Measurements from ENCODE around the gene HSPB7.

HSPB7 gene

GRCh38 chr1:16048573-16049189 lies 30.8 kb upstream of the HSPB7 start:
- CTCF ChIA-PET = interaction anchor here (0.6 kb wide), 1 partner anchor 77 kb away, joined by 3 read pairs; no protein-coding TSS in a partner anchor
- POLR2A ChIA-PET = interaction anchor here (0.6 kb wide), 1 partner anchor 347 kb away, joined by 3 read pairs; no protein-coding TSS in a partner anchor
- Histone ChIP-seq H3K4me3 (ENCODE audit: low read depth, low read length) (peak overlapping the region; percentile 14), H3K4me1 (ENCODE audit: control insufficient read depth, insufficient read depth, low read length) (no peaks in the 10 kb centered on the region), H3K36me3 (ENCODE audit: control insufficient read depth in 2 of 2, insufficient read depth in 1 of 2, low read length in 2 of 2) (no peaks in the 10 kb centered on the region), H3K27ac (ENCODE audit: extremely low read depth, low read depth, low read length) (no peak overlapping the region), H3K9me3 (ENCODE audit: control insufficient read depth, insufficient read depth, low read depth, low read length) (no peaks in the 10 kb centered on the region)
- TF ChIP-seq SCRT1 (tag by site-specific recombination; IDR thresholded peaks at IDR 0.05; ENCODE audit: borderline replicate concordance) (0 out of 2 replicates have a peak, but pooled peaks have one; percentile 13), SP2 (tag by site-specific recombination; IDR thresholded peaks at IDR 0.05) (peak; percentile 55; the same call in 1 of the 2 replicates), ZEB2 (tag by site-specific recombination; IDR thresholded peaks at IDR 0.05) (0 out of 2 replicates have a peak, but pooled peaks have one; percentile 16), KLF10 (tag by site-specific recombination; IDR thresholded peaks at IDR 0.05) (peak; percentile 80), ZNF341 (tag by site-specific recombination; IDR thresholded peaks at IDR 0.05; ENCODE audit: low read depth) (peak; percentile 74), OSR2 (tag by site-specific recombination; IDR thresholded peaks at IDR 0.05) (no peak), KLF1 (tag by site-specific recombination; IDR thresholded peaks at IDR 0.05) (peak; percentile 66), REST (tag by site-specific recombination; IDR thresholded peaks at IDR 0.05) (no peak), ZFP41 (tag by site-specific recombination; IDR thresholded peaks at IDR 0.05; ENCODE audit: borderline replicate concordance) (no peak), KLF9 (tag by site-specific recombination; IDR thresholded peaks at IDR 0.05; ENCODE audit: low read depth) (peak; percentile 44; the same call in 1 of the 2 replicates), SP3 (tag by site-specific recombination; IDR thresholded peaks at IDR 0.05) (peak; percentile 54; the same call in 1 of the 2 replicates), ZBTB8A (tag by site-specific recombination; IDR thresholded peaks at IDR 0.05) (peak; percentile 65), ZNF311 (tag by site-specific recombination; IDR thresholded peaks at IDR 0.05; ENCODE audit: borderline replicate concordance) (no peak), ZNF692 (tag by site-specific recombination; IDR thresholded peaks at IDR 0.05) (peak; percentile 31; the same call in 1 of the 2 replicates), GLIS1 (tag by site-specific recombination; IDR thresholded peaks at IDR 0.05) (peak; percentile 36; the same call in 1 of the 2 replicates), ZNF639 (tag by site-specific recombination; IDR thresholded peaks at IDR 0.05) (no peak), ZNF707 (tag by site-specific recombination; IDR thresholded peaks at IDR 0.05) (no peak), PRDM10 (tag by site-specific recombination; IDR thresholded peaks at IDR 0.05) (peak; percentile 98), PATZ1 (tag by site-specific recombination; IDR thresholded peaks at IDR 0.05) (peak; percentile 57; the same call in 1 of the 2 replicates), SCRT2 (tag by site-specific recombination; IDR thresholded peaks at IDR 0.05) (peak; percentile 77)

All from HEK293 (cell line).